OCI-M1 (cell line): ENCODE results near the gene DNAJB8.
A peak's percentile ranks its signal among the peaks of the same experiment; 100 is the strongest.

Source experiments
- DNase-seq: peaks from one replicate; lab custom pipeline; 2025; lab: John Stamatoyannopoulos, UW

The DNAJB8 gene

DNA sequence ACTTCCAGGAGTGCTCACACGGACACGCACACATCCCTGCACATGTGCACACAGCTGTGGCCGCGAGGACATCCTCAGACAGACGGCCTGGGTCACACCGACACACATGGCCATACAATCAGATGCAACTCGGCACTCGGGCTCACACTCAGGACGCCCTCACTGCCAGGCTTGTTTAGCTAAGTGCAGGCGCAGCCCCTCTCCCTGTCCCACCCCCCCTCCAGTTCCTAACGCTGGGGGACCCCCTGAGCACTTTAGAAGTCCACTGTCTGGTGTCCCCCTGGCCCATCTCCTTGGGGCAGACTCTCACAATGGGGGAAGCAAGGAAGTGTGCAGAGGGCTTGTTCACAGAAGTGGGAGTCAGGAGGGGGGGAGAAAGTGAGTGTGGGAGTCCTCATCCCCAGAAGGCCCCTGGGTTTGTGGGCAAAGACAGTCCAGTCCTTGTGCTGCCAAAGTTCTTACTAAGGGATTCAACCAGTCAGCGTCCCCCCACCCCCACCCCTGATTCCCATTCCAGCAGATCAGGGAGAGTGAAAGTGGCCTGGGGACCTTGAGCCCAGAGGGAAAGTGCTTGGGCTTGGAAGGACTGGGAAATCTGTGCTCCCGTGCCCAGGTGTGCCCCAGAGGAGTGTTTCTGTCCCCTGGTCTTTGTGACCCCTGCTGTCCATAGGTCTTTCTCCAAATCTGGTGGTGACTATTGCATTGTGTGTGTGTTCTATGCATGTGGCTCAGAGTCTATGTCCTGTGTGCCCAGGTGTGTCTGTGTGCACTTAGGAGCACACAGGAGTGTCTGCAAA lies 27.1 kb upstream of the DNAJB8 start:
- DNase-seq: no peak

DNA sequence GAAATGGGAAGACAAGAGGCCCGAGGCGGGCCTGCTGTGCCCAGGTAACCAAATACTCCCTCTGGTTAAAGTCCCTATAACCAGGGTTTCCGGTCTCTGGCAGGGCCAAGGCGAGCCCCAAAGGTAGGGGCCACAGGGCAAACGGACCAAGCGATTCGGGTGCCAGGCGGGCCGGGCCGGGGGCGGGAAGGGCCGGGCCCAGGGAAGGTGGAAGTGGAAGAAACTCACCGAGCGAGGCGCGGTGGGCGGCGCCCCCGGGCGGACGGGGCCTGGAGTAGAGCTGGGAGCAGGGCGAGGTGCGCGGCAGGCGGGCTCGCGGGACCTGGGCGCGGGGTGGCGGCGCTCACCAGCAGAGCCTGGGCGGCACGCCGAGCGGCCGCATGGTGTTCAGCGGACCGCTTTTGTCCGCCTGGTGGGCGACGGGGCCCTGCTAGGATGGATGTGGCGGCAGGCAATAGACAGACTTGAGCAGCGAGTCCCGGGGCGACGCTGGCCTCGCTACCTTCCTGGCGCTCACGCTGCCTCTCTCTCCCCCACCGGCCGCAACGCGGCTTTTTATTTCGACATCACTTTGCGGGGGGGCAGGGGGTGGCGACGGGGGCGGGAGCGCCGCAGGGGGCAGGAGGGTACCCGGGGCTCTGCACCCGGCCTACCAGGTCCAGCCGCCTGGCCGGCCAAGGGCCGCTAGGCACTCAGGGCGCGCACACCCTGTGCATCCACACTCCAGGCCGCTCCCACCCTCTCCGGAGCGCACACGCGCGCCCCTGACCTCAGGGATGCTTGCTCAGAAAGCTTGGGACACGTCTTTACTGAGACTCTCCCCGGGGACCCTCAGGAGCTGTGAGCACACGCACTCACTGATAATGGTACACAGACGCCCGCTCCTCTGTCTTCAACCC lies 26.2 kb upstream of the DNAJB8 start, which contains the start of gene GATA2:
GATA2 (minus strand) TSS at position 531 of the 899 bp plus-strand sequence. CDS start 6,170 bp downstream, outside the sequence.
- DNase-seq: peak; percentile 89

DNA sequence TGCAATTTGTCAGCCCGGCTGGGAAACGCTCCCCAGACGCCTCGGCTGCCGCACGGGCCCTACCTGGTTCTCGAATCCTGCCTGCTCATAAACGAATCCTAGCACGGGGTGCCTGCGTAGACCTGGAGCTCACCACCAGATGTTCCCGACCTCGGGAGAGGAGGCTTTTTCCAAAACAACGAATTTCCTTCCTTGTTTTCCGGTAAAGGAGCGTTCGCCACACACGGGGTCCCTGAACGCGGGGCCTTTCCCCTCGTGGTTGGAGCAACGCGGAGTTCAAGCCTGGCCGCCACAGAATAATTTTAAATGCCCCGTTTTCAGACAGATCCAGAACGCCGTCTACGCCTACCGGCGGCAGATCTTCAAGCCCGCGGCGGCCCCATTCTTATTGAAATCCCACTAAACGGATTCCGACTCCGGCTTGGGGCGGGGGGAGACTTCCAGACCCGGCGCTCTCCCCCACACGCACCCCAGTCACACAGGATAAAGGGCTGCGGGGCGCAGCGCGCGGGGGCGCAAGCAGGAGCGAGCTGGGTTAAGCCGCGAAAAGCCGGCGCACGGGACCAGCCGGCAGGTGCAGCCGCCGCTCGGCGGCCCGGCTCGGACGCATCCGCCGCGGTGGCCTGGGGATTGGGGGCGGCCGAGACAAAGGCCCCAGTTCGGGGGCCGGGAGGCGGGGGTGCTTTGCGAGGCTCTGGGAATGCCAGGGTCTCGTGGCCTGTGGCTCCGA lies 25.4 kb upstream of the DNAJB8 start:
- no peak for DNase-seq

DNA sequence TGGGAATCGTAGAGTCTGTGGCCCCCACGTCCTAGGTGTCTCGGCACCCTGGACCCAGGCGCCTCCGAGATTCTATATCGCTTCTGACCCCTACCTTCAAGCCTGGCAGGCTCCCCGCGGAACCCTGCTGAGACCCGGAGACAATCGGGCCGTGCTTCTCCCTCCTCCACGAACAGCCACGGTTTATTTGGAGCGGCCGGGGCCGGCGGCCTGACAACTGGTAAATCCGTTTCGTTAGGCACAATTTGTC lies 24.9 kb upstream of the DNAJB8 start:
- peak; percentile 64 for DNase-seq

DNA sequence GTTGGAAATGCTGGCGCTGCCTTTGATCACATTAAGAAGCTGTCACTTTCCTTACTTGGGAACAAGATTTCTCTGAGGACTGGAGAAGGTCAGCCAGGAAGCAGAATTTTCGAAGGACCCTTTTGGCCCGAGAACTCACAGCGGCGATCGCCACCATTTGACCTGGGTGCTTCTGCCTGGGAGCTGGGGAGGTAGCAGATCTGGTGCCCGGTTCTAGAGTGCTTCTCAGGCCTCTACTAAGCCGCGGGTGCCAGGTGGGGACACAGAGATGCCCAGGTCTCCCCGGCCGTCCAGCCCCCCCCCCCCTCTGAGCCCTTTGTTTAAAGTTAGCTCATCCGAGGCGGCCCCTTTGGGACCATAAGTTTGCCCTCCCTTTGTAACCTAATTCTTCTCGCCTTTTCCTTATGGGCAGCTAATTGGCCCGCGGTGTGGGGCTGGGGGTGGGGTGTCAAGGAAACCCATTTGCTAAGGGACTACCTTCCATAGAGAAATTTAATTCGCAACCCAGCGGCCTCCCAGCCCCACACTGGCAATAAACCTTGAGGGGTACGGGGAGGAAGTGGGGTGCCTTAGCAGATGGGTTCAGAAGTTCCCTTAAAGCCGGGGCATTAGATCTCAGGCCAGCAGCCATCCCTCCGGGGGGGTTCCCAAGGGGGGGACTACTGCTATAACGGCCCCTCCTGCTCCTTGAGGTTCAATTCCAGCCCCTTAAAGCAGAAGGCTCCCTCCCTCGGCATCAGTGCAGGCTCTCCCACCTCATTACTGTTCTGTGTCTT lies 24.4 kb upstream of the DNAJB8 start:
- peak; percentile 64 for DNase-seq

DNA sequence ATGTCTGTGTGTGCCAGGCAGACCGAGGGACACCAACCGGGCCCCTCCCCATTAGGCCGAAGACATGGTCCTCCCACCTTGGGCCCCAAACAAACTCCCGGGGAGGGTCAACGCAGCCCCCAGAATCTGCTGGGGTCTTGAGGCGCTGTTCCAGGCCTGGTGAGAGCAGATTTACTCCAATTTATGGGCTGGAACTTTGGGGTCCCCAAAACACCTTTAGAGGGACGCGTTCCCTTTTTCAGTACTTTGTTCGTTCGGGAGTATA lies 23.9 kb upstream of the DNAJB8 start:
- DNase-seq: no peak

DNA sequence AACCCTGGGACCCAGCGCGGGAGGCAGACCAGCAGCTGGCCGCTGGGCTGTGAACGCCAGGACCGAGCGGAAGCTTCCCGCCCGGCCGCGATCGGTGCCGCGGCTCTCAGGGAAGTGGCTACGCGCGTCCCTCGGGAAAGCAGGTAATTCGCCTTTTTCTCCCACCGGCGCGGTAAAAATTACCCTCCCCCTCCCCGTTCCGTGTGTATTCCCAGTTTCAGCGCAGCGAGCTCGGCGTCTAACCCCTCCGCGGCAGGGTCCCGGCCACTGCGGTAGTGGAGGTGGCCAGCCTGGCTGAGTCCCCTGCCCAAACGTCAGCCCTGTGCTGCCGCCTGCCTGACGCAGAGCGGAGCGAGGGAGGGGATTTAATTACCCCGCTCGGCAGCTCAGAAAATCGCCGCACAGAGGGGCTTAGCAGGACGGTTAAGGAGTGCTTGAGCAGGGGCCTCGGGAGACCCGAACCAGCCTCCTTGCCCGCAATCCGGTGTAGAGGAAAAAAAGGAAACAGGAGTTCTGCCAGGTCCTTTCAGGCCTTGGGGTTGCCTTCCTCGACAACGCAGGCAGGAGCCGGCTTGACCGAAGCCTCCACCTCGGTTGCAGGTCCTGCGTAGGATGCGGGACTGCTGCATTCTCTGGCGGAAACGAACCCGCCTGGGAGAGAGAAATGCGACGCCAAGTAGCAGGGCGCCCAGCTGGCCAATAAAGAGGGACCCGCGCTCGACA lies 23.4 kb upstream of the DNAJB8 start:
- peak; percentile 78 for DNase-seq

DNA sequence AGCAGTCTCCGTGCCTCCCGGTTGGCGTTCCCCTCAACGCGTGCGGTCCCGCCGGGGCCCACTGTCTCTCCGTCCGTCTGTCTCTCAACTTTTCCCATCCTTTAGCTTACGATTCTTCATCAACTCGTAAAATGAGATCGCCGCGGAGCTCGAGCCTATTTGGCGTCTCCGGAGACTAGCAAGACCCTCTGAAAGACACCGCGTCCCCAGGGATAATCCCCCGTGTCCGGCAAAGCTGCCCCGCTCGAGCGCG lies 22.9 kb upstream of the DNAJB8 start:
- peak; percentile 59 for DNase-seq

DNA sequence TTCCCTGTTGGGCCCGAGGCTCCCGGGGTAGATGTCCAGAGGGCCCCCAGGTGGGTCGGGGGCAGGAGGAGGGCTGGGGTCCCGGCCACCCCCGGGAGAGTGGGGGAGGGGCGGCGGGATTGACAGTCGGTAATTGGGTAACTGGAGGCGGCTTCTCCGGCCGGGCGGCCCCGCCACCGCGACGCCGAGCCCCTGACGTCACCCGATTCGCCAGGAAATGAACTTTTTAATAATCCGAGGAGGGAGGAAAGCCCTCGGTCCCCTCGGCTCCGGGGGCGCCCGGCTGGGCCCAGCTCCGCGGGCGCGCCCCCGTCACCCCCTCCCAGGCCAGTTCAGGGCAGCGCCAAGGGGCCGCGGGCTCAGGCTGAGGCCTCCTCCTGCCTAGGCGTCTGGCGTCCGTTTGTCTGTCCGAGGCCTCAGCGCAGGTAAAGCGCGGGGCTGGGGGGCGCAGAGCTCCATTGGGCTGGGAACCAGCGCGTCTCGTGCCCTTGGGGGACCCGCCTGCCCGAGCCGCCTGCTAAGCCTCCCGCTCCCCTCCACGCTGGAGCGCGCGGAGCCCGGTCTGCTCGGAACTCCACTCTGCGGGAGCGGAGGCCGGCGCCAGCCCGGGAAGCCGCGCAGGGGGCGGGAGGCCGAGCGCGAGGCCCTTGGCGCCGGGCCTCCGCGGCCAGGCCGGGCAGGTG lies 22.4 kb upstream of the DNAJB8 start:
- DNase-seq: peak; percentile 90

DNA sequence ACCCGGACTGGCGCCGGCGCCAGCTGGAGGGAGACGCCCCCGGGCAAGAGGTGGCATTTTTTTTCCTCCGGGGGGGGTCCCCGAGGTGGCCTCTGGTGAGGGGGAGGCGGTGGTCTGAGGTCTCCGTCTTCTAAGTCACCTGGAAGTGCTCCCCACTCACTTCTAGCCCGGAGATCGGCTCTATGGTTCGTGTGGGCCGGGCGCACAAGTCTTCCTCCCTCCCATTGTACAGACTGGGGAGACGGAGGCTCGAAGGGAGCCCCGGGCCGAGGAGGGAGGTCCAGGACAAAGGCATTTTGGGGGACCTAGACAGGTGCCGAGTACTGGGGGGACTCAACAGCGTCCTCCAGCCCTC lies 21.9 kb upstream of the DNAJB8 start:
- peak; percentile 90 for DNase-seq

DNA sequence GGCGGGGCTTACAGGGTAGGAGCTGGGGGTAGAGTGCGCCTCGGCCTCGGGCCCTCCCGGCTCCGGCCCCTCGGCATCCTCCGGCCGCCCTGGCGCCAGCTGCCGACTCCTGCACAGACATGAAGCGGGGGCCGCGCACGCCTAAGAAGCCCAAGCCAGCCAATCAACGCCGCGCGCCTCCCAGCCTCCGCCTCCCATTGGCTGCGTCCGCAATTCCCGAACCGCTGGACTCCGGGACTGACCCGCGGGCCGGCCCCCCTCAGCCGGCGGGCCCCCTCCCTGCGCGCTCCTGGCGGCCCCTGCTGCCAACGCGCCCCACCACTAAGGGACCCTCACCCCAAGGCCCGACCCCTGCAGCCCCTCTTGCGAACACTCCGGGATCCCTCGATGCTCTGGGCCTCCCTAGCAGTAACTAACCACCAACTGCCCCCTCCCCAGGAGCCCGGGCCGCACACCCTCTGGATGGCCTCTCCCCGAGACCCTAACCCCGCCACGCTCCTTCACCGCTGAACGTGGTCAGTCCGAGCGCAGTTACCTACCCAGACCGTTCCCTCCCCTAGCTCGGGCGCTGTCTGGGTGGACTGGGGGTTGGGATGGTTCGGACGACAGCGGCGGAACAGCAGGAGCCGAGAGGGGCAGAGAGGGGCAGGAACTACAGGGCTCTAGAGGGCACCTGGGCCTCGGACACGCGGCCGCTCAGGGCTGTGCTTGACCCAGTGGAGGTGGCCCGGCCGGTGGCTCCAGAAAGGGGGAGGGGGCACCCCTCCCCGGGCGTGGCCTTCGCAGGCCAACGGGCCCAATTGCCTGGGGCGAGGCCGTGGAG lies 21.3 kb upstream of the DNAJB8 start:
- peak; percentile 95 for DNase-seq

DNA sequence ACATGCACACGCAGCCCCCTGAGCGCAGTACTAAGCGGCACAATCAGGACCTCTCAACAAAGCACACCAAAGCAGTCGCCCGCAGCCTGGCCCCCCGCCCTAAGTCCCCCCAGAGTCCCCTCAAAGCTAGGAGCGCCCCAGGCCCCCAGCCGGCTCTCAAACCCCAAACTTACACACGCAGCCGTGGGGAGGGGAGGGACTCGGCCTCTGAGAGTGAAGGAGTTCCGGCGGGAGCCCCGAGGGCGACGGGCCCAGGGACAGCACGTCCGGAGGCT lies 20.8 kb upstream of the DNAJB8 start:
- DNase-seq: no peak

DNA sequence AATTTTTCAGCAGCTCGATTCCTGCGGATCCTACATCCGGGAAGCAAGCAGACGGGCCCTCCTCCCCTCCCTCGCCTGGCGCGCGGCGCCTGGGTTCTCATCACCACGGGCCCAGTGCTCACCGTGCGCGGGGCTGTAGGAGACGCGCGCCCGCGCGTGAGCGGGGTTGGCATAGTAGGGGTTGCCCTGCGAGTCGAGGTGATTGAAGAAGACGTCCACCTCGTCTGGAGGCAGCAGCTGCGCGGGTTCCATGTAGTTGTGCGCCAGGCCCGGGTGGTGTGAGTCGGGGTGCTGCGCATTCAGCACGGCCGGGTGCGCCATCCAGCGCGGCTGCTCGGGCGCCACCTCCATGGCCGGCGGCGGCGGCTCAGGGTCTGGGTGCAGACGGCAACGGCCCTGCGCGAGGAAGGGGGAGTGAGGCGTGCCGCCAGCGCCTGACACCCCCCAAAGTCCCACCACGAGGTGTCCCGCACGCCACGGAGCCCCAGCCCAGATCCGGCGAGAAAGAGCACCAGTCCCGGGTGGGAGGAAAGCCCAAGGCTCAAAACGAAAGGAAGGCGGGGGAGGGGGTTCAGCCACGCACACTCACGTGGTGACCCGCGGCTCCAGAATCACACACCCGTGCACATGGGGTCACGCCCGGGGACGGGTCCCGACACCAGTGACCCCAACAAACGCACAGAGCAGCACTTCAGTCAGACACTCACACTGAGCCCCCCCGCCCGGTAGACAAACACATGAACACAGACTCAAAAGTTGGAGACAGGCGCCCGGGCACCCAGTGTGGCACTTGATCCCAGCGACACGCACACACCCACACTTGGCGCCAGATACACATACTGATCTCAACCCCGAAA lies 20.2 kb upstream of the DNAJB8 start:
- peak; percentile 61 for DNase-seq

DNA sequence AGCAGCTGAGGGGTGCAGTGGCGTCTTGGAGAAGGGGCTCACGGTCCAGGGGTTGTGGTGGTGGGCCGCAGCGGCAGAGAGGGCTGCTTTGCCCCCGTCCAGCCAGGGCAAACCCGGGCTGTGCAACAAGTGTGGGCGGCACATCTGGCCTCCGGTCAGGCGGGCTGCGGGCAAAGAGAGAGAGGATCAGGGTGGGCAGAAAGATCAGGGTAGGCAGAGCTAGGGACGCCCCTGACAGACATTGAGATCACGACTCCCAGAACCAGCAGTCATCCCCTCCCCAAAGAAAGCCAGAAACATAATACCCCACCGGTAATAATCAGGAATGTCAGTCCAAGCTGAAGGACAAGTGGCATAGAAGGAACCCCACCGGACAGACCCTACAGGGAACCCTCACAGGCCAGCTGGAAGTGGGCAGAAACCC lies 19.5 kb upstream of the DNAJB8 start:
- DNase-seq: no peak

DNA sequence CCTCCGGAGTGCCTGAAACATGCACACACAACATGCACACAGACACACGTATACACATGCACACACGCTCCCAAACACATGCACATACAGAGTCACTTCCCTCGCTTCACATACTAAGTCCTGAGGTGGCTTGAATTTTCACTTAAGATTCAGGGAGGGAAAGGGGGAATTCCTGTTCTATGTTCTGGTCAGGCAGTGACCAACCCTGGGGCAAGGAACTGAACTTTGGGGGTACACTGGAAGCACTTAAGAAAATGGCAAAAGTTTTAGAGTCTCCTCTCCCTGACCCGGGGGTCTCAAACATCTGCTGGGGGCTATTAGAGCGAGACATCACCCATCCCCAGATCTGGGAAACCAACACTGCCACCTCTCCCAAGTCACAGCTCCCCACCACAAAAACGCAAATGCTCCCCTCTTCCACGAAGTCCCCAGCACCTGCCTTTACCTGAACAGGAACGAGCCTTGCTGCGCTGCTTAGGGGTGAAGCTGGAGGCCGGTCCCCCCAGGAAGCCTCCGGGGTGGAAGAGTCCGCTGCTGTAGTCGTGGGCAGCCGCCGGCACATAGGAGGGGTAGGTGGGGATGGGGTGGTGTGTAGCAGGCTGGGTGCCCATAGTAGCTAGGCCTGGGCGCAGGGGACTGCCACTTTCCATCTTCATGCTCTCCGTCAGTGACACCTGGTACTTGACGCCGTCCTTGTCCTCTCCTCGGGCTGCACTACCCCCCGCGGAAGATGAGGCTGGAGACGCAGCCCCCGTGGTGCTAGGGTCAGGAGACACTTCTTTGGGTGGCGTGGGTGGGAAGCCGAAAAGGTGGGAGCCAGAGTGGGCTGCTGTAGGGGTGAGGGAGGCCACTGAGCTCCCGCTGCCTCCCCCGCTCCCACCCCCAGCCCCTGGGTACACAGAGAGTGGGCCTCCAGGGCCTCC lies 18.9 kb upstream of the DNAJB8 start:
- peak; percentile 52 for DNase-seq

DNA sequence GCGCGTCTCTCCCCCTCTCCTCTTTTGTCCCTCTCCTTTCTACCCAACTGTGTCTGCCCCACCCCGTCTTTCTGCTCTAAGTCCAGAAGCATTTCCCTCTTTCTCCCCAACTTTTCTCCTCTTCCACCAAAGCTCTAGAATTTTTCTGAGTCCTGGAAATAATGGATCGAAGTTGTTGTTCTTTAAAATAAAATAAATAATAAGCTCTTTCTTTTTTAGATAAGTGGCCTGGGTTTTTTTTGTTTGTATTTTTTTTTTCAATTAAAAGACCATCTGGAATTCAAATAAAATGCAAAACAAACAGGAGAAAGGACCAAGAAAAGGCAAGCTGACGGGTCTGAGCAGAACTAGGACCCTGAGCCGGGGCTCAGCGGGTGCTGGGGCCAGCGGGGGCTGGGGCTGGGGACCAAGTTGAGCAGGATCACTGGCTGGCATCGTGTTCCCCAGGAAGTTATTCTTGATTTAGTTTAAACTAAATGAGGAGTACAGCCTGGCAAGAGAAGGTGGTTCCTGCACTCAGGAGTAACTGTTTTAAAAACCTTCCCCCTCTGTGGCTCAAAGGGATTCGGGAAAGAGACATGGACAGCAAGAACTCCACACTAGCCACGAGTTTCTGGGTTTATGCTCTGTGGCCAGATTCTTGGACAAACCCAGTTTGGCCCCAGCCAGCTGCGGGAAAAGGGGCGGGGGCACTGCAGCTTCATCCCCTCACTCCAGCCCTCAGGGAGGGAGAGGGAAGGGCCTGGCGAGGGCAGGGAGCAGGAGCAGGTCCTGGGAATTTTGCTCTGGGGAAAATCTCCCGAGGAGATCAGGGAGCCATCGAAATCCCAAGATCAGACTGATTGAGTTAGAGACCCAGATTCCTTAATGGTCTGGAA lies 18.0 kb upstream of the DNAJB8 start:
- DNase-seq: peak; percentile 52

DNA sequence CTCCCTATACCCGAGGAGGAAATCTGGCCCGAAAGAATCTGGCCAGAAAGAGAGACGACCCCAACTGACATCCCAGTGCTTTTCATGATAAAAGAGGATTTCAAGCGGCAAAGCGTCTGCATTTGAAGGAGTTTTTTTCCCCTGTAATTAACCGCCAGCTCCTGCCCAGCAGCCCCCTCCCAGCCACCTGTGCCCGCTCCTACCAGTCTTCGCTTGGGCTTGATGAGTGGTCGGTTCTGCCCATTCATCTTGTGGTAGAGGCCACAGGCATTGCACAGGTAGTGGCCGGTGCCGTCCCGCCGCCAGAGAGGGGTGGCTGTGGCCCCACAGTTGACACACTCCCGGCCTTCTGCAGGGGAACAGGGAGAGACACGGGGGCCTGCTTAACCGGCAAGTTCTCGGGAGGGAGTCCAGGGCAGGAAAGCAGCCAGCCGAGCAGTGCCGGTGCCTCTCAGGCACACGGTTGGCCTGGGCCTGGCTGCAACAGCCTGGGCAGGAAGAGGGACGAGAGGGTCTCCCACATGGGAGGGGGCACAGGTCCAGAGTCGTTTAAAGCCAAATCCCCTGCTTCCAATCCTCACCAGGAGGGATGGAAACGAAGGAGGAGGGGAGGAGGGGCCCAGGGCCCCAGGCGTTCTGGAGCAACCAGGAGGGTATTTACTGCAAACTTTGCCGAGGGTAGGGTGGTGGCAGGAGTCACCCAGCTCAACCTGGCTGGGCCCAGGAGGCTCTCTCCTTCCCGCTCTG lies 17.1 kb upstream of the DNAJB8 start:
- DNase-seq: peak; percentile 59
